Activated T-helper 17 cell treated with anti-CD3 and anti-CD28 coated beads, Interleukin-2, amount 50 U/mL, for 72 hours (primary cell): Measurements from ENCODE around the gene OCA2. TPM values are rescaled to one million over a fixed set of nuclear protein-coding genes. Genes with fewer than 3 reads are reported as not detected.
"Not testable (repeated sequence)": the region's sequence is repeated elsewhere in the genome, so short reads cannot be mapped to it uniquely, and the experiment has no call there.

Experiments used
- ATAC-seq: fragments of 150-1000 bp; cut with Tn5 transposase; replicated peaks from 2 replicates; pipeline ENCODE4 v1.10.0; 2021; ENCODE audit warnings: mild to moderate bottlenecking, moderate library complexity
- H3K27ac Mint-ChIP-seq: one replicate; pipeline ENCODE4 v1.8.0; 2022; ENCODE audit warnings: mixed read lengths
- H3K27me3 Mint-ChIP-seq: one replicate; pipeline ENCODE4 v1.8.0; 2022; ENCODE audit warnings: mixed read lengths
- H3K36me3 Mint-ChIP-seq: one replicate; pipeline ENCODE4 v1.8.0; 2022; ENCODE audit warnings: low read depth, mild to moderate bottlenecking, mixed read lengths
- H3K4me1 Mint-ChIP-seq: one replicate; pipeline ENCODE4 v1.8.0; 2022; ENCODE audit warnings: mixed read lengths
- H3K4me3 Mint-ChIP-seq: one replicate; pipeline ENCODE4 v1.8.0; 2022; ENCODE audit warnings: mild to moderate bottlenecking, mixed read lengths
- H3K9me3 Mint-ChIP-seq: one replicate; pipeline ENCODE4 v1.8.0; 2022; ENCODE audit warnings: mixed read lengths
- total RNA-seq, 2 donors: library from RNA; stranded (reverse); gene quantifications; one replicate each; pipeline ENCODE4 v1.2.3, GENCODE V29; 2022

The OCA2 gene
- total RNA-seq, 2 donors from 2014 or later: not detected

GRCh38 chr15:27767430-27767829 lies 331.7 kb downstream of the OCA2 start:
- not testable (repeated sequence) for H3K4me3 Mint-ChIP-seq

GRCh38 chr15:27764339-27764738 lies 334.8 kb downstream of the OCA2 start:
- no peak overlapping the region for H3K27ac Mint-ChIP-seq
- peaks cover 3% of the 10 kb centered on the region for H3K9me3 Mint-ChIP-seq
- no peak for ATAC-seq
- no peak overlapping the region for H3K4me3 Mint-ChIP-seq
- H3K27me3 Mint-ChIP-seq: no peaks in the 10 kb centered on the region
- no peaks in the 10 kb centered on the region for H3K4me1 Mint-ChIP-seq
- no peaks in the 10 kb centered on the region for H3K36me3 Mint-ChIP-seq

More at GRCh38 chr15:27767430-27767829, 331.7 kb downstream of the OCA2 start:
- H3K4me1 Mint-ChIP-seq, ATAC-seq, H3K27ac Mint-ChIP-seq, H3K9me3 Mint-ChIP-seq, H3K27me3 Mint-ChIP-seq, H3K36me3 Mint-ChIP-seq: not testable (repeated sequence)

GRCh38 chr15:27763514-27763913 lies 335.6 kb downstream of the OCA2 start:
- H3K27me3 Mint-ChIP-seq: no peaks in the 10 kb centered on the region

GRCh38 chr15:27762471-27762870 lies 336.6 kb downstream of the OCA2 start:
- ATAC-seq: no peak
- H3K9me3 Mint-ChIP-seq: peaks cover 4% of the 10 kb centered on the region
- no peaks in the 10 kb centered on the region for H3K4me1 Mint-ChIP-seq
- H3K27ac Mint-ChIP-seq: no peak overlapping the region
- H3K4me3 Mint-ChIP-seq: no peak overlapping the region
- H3K36me3 Mint-ChIP-seq: no peaks in the 10 kb centered on the region
- no peaks in the 10 kb centered on the region for H3K27me3 Mint-ChIP-seq

More at GRCh38 chr15:27763514-27763913, 335.6 kb downstream of the OCA2 start:
- no peaks in the 10 kb centered on the region for H3K4me1 Mint-ChIP-seq
- no peak overlapping the region for H3K4me3 Mint-ChIP-seq
- no peak for ATAC-seq
- no peaks in the 10 kb centered on the region for H3K36me3 Mint-ChIP-seq
- H3K27ac Mint-ChIP-seq: no peak overlapping the region
- peaks cover 4% of the 10 kb centered on the region for H3K9me3 Mint-ChIP-seq

GRCh38 chr15:27757052-27757451 lies 342.1 kb downstream of the OCA2 start:
- peaks cover 4% of the 10 kb centered on the region for H3K9me3 Mint-ChIP-seq

GRCh38 chr15:27752691-27753090 lies 346.4 kb downstream of the OCA2 start:
- ATAC-seq: no peak
- Mint-ChIP-seq H3K9me3 (no peaks in the 10 kb centered on the region), H3K4me1 (no peaks in the 10 kb centered on the region), H3K36me3 (no peaks in the 10 kb centered on the region), H3K4me3 (no peak overlapping the region), H3K27ac (no peak overlapping the region), H3K27me3 (no peaks in the 10 kb centered on the region)

More at GRCh38 chr15:27757052-27757451, 342.1 kb downstream of the OCA2 start:
- no peak overlapping the region for H3K4me3 Mint-ChIP-seq
- H3K4me1 Mint-ChIP-seq: no peaks in the 10 kb centered on the region
- no peak overlapping the region for H3K27ac Mint-ChIP-seq
- H3K27me3 Mint-ChIP-seq: no peaks in the 10 kb centered on the region
- no peak for ATAC-seq
- no peaks in the 10 kb centered on the region for H3K36me3 Mint-ChIP-seq

GRCh38 chr15:27747997-27748396 lies 351.1 kb downstream of the OCA2 start:
- ATAC-seq: no peak
- H3K27ac Mint-ChIP-seq: no peak overlapping the region
- H3K36me3 Mint-ChIP-seq: no peaks in the 10 kb centered on the region
- no peaks in the 10 kb centered on the region for H3K9me3 Mint-ChIP-seq
- H3K4me3 Mint-ChIP-seq: no peak overlapping the region
- H3K4me1 Mint-ChIP-seq: no peaks in the 10 kb centered on the region
- no peaks in the 10 kb centered on the region for H3K27me3 Mint-ChIP-seq

- ATAC-seq: no peak
- H3K9me3 Mint-ChIP-seq: no peaks in the 10 kb centered on the region
- no peaks in the 10 kb centered on the region for H3K4me1 Mint-ChIP-seq
- no peaks in the 10 kb centered on the region for H3K27me3 Mint-ChIP-seq
- no peak overlapping the region for H3K4me3 Mint-ChIP-seq
- no peak overlapping the region for H3K27ac Mint-ChIP-seq
- no peaks in the 10 kb centered on the region for H3K36me3 Mint-ChIP-seq
These were observed 352.6 kb downstream of the OCA2 start for GRCh38 chr15:27746401-27746955.

GRCh38 chr15:27744641-27745040 lies 354.5 kb downstream of the OCA2 start:
- Mint-ChIP-seq H3K36me3 (no peaks in the 10 kb centered on the region), H3K9me3 (no peaks in the 10 kb centered on the region), H3K27ac (no peak overlapping the region), H3K27me3 (no peaks in the 10 kb centered on the region), H3K4me1 (no peaks in the 10 kb centered on the region), H3K4me3 (no peak overlapping the region)
- ATAC-seq: no peak

- H3K27ac Mint-ChIP-seq: no peak overlapping the region
- no peaks in the 10 kb centered on the region for H3K27me3 Mint-ChIP-seq
- H3K4me3 Mint-ChIP-seq: no peak overlapping the region
- no peak for ATAC-seq
- no peaks in the 10 kb centered on the region for H3K4me1 Mint-ChIP-seq
- H3K36me3 Mint-ChIP-seq: no peaks in the 10 kb centered on the region
- no peaks in the 10 kb centered on the region for H3K9me3 Mint-ChIP-seq
These were observed 355.5 kb downstream of the OCA2 start for GRCh38 chr15:27743638-27744037.

- ATAC-seq: no peak
- H3K27ac Mint-ChIP-seq: no peak overlapping the region
These were observed 356.2 kb downstream of the OCA2 start for GRCh38 chr15:27742751-27743477.

GRCh38 chr15:27741226-27741860 lies 357.8 kb downstream of the OCA2 start:
- Mint-ChIP-seq H3K4me3 (no peak overlapping the region), H3K27me3 (no peaks in the 10 kb centered on the region), H3K4me1 (no peaks in the 10 kb centered on the region), H3K27ac (no peak overlapping the region), H3K9me3 (peaks cover 4% of the 10 kb centered on the region), H3K36me3 (no peaks in the 10 kb centered on the region)
- ATAC-seq: no peak

More at GRCh38 chr15:27742751-27743477, 356.2 kb downstream of the OCA2 start:
- Mint-ChIP-seq H3K9me3 (no peaks in the 10 kb centered on the region), H3K4me1 (no peaks in the 10 kb centered on the region), H3K4me3 (no peak overlapping the region), H3K36me3 (no peaks in the 10 kb centered on the region), H3K27me3 (no peaks in the 10 kb centered on the region)

GRCh38 chr15:27734785-27735495 lies 364.2 kb downstream of the OCA2 start:
- H3K4me1 Mint-ChIP-seq: no peaks in the 10 kb centered on the region

GRCh38 chr15:27731776-27732175 lies 367.3 kb downstream of the OCA2 start:
- Mint-ChIP-seq H3K9me3 (peaks cover 16% of the 10 kb centered on the region), H3K27ac (no peak overlapping the region), H3K27me3 (no peaks in the 10 kb centered on the region), H3K4me1 (no peaks in the 10 kb centered on the region), H3K4me3 (no peak overlapping the region), H3K36me3 (no peaks in the 10 kb centered on the region)
- ATAC-seq: no peak

More at GRCh38 chr15:27734785-27735495, 364.2 kb downstream of the OCA2 start:
- H3K4me3 Mint-ChIP-seq: no peak overlapping the region
- no peak for ATAC-seq
- H3K36me3 Mint-ChIP-seq: no peaks in the 10 kb centered on the region
- H3K27ac Mint-ChIP-seq: no peak overlapping the region
- no peaks in the 10 kb centered on the region for H3K27me3 Mint-ChIP-seq
- H3K9me3 Mint-ChIP-seq: peaks cover 15% of the 10 kb centered on the region
